Stimulated activated CD8-positive, alpha-beta memory T cell treated with anti-CD3 and anti-CD28 coated beads, Interleukin-2, amount 100 ng/mL, for 1 hour (primary cell): Measurements from ENCODE around the gene CNTNAP1.
"Not testable (repeated sequence)": the region's sequence is repeated elsewhere in the genome, so short reads cannot be mapped to it uniquely, and the experiment has no call there.

Experiments used
- DNase-seq, 2 donors: peaks; one replicate each; pipeline ENCODE4 v3.0.0-alpha.2; 2020; ENCODE audit warnings: low read depth in 2 of 2

The CNTNAP1 gene

DNA sequence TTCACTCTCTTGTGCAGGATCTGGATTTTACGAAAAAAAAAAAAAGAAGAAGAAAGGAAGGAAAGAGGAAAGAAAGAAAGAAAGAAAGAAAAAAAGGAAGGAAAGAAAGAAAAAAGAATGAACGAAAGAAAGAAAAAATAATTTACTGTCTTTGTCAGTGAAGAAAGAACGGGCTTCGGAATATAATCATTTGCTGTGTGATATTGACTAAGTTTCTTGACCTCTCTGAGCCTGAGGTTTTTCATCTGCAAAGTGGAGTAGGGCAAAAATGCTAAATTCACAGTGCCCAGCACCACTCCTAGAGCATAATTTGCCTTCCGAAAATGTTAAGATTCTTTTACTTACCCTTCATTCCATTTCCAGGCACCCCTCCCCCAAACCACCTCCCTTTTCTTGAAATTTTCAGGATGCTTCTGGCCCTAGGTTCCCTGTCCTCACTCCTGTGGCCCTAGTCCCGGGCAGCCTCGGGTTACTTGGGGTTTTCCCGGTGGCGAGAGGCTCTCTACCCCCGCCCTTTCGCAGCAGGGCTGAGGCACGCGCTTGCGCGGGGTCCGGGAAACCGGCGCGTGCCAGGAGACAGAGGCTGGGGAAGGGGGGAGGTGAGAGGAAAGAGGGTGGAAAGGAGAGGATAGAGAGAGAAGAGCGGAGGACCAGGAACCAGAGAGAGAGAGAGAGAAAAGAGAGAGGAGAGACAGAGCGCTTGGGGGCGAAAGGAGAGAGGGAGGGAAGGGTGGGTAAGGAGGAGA is at the start of gene CNTNAP1:
TSS of gene CNTNAP1 (plus strand) at position 556 of the 746 bp plus-strand sequence. CDS start 299 bp downstream, outside the sequence.
- DNase-seq: no peak

DNA sequence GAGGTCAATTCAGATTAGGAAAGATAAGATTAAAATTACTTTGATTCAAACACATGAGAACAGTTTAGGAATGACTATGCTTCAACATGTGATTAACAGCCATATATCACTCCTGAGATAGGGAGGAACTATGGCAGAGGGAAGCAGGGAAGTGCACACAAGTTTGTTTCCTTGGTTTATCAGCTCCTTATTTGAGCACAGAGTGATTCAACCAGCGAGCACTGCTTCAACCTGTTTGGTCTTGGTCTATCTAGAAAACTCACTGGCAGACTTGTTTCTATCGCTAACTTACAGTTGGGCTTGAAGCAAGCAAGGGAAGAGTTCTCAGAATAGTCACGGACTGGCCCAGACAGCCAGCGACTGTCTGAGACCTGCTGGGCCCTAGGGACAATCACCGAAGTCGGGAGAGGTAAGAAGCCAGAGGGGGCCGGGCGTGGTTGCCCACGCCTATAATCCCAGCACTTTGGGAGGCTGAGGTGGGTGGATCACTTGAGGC is 49.3 kb upstream of the CNTNAP1 start:
- DNase-seq: no peak

DNA sequence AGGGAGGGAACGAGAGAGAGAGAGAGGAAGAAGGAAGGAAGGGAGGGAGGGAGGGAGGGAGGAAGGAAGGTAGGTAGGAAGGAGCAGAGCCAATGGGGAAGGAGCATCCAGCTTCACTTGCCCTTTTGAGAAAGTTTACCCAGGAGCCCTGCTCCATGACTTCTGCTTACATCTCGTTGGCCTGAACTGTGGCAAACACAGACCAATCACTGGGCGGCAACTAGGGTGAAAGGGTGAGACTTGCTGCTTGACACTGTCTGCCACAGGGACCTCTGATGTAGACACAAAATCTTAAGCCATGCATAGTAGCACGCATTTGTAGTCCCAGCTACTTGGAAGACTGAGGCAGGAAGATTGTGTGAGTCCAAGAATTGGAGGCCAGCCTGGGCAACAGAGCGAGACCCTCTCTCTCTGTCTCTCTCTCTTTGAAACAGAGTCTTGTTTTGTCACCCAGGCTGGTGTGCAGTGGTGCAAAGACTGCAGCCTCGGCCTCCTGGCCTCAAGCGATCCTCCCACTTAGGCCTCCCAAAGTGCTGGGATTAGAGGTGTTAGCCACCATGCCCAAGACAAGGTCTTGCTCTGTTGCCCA is 42.7 kb upstream of the CNTNAP1 start:
- no peak for DNase-seq

DNA sequence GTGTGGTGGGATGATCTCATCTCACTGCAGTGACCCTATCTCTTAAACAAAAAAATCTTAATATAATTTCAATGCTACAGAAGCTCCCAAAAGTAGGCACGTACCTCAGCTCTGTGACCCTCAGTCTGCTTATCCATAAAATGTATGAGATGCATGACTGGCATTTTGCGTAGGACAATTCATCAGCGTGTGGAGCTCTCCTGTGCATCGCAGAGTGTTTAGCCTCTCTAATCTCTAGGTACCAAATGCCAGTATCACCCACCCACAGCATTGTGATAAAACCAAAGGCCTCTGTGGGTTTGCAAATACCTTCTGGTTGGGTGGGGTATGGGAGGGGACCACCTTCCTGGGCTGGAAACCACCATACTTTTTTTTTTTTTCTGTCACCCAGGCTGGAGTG is 42.2 kb upstream of the CNTNAP1 start:
- DNase-seq: no peak

DNA sequence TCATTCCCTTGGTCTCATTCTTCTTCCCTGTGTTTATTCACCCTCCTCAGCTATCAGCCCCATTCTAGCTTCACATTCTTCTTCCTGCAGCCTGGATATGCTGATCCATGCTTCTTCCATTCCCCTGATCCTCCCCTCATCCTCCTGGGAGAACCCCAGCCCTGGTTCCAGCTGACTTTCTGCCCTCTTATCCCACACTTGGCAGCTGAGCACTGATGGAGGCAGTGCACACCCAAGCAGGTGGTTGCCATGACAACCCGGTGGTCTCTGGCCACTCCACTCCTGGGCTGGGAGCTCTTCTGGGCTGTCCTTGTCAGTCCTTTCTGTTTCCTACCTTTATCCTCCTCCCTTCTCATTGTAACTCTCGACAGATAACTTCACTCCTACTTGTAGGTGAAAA is 40.0 kb upstream of the CNTNAP1 start:
- DNase-seq: no peak

DNA sequence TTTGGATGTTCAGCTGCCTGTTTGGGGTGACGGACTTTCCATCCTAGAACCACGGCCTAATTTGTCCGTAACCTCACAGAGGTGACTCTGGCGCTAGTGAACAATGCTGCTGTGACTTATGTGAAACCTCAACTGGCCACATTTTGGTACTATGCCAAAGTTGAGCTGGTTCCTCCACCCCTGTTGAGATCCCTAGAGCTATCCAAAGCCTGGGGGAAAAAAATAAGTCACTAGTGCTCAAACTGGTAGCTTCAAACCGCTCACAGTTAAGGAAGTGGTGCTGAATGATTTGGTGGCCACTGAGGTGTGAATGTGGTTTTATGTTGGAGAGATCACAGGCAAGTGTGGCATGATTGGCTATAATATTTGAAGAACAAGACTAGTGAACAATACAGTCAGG is 34.6 kb upstream of the CNTNAP1 start:
- no peak for DNase-seq

DNA sequence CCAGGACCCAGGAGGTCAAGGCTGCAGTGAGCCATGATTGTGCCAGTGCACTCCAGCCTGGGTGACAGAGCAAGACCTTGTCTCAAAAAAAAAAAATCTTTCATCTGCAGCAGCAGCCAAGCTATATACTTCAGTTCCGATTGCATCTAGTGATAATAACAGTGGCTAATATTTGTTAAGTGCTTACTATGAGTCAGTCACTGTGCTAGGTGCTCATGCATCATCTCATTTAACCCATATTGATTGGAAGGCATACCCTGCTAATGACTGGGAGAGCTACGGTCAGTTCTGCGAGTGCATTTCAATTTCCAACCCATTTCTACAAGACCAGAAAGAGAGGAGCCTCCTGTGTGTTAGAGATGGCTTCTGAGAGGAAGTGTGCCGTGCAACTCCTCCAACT is 30.9 kb upstream of the CNTNAP1 start:
- DNase-seq: no peak

DNA sequence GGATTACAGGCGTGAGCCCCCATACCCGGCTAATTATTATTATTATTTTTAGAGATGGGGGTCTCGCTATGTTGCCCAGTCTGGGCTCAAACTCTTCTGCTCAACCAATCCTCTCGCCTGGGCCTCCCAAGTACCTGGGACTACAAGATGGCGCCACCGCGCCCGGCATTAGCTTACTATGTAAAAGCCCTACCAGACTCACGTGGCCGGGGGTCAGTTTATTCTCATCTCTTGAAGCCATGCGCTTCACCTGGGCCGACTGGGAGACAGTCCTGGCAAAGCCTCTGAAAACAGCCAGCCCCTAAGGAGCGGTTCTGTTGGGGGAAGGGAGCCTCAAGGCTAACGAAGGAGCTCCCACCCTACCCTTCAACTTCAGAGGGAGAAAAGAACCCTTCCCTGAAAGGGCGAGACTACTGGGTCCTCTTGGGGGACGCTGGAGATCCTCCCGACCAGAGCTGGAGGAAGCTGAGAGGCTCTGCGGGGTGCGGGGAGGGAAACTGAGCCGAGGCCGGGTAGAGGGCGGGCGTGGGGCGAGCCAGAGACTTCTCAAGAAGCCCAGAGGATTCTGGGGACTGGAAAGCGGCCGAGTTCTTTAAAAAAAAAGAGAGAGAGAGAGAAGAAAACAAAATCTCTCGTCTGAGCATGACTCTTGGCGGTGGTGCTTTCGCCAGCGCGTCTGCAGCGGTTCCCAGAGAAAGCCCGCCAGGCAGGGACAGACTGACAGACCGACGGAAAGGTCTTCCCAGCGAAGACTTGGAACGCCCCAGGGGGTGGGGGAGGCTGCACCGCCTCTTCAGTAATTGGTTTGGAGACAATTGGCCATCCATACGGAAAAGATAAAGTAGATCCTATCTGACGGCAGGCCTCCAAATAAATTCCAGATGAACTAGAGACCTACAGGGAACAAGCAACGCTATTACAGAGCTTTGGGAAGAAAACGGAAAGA is 28.9 kb upstream of the CNTNAP1 start:
- no peak for DNase-seq

DNA sequence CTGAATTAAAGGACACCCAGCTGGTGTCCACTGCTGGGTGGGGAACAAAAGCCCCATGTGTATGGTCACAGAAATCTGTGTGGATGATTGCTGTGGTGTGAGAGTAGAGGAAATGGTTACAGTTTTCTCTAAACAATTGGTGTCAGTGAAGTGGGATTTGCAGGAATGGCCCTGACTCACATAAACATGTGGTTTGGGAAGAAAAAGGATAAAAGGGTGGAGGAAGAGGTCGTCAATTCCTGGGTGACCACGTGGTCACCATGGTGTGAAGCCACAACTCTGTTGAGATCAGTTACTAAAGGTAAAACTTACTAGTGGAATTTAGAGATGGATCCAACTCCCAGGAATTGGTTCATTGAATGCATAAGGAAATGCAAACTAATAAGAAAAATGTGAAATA is 26.8 kb upstream of the CNTNAP1 start:
- DNase-seq: no peak

DNA sequence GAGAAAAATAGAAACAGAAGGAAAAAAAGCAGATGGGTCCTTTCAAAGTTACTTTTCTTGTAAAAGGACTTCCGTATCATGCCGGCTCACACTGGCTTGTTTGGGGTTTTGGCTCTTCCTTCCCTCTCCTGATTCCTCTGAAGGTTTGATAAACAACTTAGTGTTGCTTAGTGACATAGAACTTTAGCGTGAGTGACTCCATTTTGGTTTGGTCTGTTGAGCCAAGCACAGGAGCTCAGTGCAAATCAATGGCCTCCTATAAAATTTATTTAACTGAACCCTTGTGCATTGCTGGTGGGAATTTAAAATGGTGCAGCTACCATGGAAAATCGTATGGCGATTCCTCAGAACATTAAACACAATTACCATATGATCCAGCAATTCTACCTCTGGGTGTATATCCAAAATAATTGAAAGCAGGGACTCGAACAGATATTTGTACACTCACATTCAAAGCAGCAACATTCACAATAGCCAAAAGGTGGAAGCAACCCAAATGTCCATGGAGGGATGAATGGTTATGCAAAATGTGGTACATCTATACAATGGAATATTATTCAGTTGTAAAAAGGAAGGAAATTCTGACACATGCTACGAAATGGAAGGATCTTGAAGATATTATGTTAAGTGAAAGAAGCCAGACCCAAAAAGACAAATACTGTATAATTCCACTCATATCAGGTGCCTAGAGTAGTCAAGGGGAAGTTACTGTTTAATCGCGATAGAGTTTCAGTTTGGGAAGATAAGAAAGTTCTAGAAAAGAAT is 24.3 kb upstream of the CNTNAP1 start:
- no peak for DNase-seq

DNA sequence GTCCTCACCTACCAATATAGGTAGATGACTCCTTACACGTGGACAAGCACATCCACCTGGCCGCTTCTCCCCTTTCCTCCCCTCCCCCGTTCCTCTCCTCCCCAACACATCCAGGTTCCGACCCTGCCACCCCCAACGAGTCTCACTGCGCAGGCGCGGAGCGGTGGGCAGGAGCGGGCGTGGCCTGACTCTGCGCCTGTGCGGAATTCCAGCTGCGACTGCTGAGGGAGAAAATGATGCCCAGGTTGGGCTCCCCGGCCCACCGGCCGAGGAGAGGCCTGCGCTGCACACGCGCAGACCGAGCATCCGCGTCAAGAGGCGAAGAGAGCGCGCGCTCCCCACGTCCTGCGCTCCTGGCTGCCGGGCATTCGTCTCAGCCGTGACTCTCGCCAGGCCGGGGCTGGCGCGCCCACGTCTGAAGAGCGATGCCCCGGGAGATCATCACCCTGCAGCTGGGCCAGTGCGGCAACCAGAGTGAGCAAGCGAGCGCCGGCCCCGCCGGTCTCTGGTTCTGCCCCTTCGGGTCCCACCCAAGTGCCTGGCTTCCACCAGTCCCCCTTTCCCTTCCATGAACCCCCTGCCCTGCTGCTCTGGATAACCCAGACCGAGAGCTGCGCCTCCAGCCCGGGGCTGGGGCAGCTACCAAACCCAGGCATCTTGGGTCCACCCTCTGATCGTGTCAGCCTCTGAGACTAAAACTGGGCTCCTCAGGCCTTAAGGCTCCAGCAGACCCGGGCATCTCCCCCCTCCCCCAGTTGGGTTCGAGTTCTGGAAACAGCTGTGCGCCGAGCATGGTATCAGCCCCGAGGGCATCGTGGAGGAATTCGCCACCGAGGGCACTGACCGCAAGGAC is 23.0 kb upstream of the CNTNAP1 start, which contains the start of gene TUBG2:
TSS of gene TUBG2 (plus strand) at position 206 of the 853 bp plus-strand sequence. CDS start at position 426, 220 bp downstream.
- peak; percentile 44 to 64 for DNase-seq

DNA sequence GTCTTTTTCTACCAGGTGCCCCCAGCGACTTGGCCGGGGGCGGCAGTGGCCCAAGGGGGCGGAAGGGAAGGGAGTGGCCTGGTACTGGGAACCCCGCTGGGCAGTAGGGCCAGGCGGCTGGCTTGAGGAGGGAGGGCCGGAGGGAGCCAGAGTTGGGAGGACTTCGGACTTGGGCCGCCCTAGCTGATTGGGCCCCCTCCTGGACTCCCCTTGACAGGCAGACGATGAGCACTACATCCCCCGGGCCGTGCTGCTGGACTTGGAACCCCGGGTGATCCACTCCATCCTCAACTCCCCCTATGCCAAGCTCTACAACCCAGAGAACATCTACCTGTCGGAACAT is 22.4 kb upstream of the CNTNAP1 start:
- not testable (repeated sequence) for DNase-seq

DNA sequence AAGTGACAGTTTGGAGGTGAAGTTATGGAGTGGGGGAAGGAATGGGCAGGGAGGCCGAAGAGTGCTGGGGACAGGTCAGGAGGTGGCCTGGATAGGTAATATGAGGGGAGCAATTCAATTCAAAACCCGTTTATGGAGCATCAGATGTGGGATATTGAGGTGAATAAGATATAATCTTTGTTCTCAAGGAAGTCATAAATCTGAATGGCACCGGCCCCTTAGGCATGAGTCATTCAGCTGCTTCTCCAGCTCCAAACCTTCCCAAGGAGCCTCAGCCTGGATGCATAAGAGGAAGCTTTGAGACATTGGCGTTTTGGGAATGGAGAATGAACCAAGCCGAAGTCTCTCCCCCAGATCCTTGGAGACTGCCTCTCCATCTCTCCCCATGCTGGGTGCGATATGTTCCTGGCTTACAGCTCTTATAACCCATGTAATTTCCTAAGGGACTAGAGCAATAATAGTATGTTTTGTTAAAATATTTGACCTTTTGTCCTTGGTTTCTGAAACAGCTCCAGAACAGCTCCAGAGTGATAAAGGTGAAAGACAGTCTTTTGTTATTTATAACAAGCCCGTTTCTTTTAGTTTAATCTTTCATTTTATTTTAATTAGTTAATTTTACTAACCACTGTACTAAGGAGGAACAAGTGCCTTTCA is 21.5 kb upstream of the CNTNAP1 start:
- DNase-seq: no peak

DNA sequence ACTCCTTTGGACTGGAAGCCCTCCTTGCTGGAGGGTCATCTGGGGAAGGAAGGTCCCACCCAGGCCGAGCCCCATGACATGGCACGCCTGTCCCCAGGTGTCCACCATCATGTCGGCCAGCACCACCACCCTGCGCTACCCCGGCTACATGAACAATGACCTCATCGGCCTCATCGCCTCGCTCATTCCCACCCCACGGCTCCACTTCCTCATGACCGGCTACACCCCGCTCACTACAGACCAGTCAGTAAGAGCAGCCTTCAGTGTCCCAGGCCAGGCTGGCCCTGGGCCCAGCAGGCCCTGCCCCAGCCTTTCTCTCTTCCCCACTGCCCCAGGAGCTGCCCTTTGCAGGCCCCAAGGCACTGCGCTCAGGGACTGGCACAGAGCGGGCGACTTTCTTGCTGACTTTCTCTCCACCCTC is 16.7 kb upstream of the CNTNAP1 start:
- no peak for DNase-seq

DNA sequence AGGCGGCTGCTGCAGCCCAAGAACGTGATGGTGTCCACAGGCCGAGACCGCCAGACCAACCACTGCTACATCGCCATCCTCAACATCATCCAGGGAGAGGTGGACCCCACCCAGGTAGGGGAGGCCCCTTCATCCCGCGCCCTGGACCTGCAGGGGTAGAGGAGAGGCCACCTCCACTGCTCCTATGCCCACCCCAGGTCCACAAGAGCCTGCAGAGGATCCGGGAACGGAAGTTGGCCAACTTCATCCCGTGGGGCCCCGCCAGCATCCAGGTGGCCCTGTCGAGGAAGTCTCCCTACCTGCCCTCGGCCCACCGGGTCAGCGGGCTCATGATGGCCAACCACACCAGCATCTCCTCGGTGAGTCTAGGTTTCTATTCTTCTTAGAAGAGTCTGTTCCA is 16.2 kb upstream of the CNTNAP1 start:
- DNase-seq: not testable (repeated sequence)

DNA sequence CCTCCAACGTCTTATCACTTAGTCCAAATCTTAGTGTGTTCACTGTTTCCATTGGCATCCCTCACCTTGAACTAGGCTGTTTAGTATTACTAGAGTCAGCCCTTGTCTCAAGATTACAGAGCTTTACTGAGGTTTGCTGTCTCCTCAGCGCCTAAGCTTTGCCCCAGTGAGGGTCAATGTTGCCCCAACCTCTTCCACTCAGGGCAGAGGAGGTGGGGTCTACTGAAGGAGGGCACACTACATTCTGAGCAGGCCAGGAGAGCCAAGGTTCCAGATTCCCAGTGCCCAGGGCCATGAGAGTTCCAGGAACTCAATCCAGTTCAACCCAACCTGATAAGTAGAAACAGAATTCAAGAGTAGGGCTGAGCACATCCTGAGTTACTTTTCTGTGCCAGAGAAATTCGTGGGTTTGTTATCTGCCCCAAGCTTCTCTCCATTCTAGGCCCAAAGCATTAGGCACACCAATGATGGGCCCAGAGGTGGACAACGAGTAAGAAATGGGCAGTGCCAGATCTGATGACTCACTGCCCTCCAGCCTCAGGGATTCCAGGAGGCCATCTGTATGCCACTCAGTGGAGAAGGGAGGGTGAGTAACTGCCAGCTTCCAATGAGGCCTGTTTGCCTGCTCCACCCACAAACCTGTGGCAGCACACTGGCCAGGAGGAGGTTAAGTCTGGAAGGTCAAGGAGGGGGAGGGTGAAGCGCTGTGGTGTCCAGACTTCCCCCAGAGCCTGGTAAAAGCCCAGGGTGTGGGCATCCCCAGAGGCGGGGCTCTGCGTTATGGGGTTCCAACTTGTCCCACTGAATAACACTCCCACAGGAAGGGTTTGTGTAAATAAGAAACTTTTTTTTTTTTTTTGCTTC is 15.0 kb upstream of the CNTNAP1 start:
- DNase-seq: no peak

DNA sequence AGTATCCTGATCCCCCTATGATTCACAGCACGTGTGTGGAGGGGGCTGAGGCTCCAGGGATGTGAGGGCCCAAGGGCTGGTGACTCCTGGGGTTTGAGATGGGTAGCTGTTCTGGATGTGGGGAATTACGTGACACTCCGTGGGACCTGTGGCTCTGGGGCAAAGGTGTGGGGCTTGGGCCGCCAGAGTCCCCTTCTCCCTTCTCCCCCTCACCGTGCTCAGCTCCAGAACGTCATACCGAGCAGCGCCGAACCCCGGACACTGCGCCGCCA is 12.7 kb upstream of the CNTNAP1 start:
- no peak for DNase-seq

DNA sequence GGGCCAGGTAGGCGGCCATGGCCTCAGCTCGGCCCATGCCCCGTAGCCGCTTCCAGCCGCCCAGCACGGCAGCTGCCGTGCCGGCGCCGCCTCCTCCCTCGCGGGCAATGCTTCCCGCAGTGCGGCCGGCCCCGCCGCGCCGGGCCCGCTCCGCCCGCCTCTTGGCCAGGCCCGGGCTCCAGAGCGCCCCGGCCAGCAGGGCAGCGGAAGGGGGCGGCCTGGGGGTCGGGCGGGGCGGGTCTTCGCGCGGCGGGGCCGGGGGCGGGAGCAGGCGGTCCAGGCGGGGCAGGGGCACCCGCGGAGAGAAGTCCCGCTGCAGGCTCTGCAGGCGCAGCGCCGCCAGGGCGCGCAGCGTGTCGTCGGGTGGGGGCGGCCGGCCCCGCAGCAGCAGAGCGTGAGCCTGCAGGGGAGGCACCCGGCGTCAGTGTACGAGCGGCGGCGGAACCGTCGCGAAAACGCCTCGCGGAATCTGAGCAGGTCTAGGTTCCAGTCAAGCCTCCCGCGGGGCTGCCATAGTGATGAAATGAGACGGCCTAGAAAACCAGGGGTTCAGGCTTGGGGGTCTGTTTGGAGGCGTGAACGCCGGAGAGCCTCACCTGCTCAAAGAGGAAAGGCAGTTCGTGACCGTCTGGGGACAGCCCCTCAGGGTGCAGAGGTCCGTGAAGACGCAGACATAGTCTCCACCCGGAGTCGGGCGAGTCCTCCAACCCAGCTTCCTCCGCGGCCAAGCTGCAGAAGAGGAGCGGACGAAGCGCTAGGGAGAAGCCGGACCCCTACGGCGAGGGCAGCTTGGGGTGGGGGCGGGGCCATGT is 12.1 kb upstream of the CNTNAP1 start:
- DNase-seq: no peak
